B cell (primary cell): ENCODE data around the gene PRKAG2. TPM values are rescaled to one million over a fixed set of nuclear protein-coding genes. Genes with fewer than 3 reads are reported as not detected.

ENCODE experiments used
- ATAC-seq: fragments of 200-7000 bp; cut with Tn5 transposase; one replicate; pipeline ENCODE4 v1.10.0; 2021; ENCODE audit warnings: low read depth, mild to moderate bottlenecking, moderate number of reproducible peaks, moderate library complexity
- CTCF ChIA-PET: fragments of 350-600 bp; sonication (Branson Sonifier 250); formaldehyde crosslinking; loops from one replicate; lab custom pipeline; 2021; ENCODE audit warnings: antibody characterized with exemption, inconsistent platforms; lab: Charles Lee
- POLR2A ChIA-PET: fragments of 350-600 bp; sonication (Branson Sonifier 250); formaldehyde crosslinking; loops from one replicate; lab custom pipeline; 2021; ENCODE audit warnings: antibody characterized with exemption; lab: Charles Lee
- DNase-seq: peaks from one replicate; pipeline ENCODE4 v3.0.0; 2013
- H2AFZ ChIP-seq: 2 replicates; pipeline ENCODE4 v1.6.1; 2012; ENCODE audit warnings: mild to moderate bottlenecking, low read depth, low read length; ENCODE audit not compliant: insufficient read depth, poor library complexity, severe bottlenecking
- H3K27ac ChIP-seq, 2 donors: 1 replicate in 1 of 2; 2 replicates in 1 of 2; pipeline ENCODE4 v1.5.1; 2012 to 2013; ENCODE audit warnings: low read length in 2 of 2, mild to moderate bottlenecking in 2 of 2, moderate library complexity in 1 of 2
- H3K27me3 ChIP-seq, 4 experiments: fragments of 200-600 bp in 1 of 4; sonication (generic) in 1 of 4; replicated peaks in 1 of 4; 1 replicate in 2 of 4; 2 replicates in 2 of 4; pipeline versions ENCODE4 v1.6.1 to v1.7.0; 2013 to 2016; ENCODE audit warnings: low read length in 3 of 4, mild to moderate bottlenecking in 2 of 4, mixed read lengths in 1 of 4, moderate library complexity in 1 of 4; ENCODE audit not compliant: insufficient read depth in 4 of 4, control insufficient read depth in 3 of 4; ENCODE audit errors: control extremely low read depth in 1 of 4
- H3K36me3 ChIP-seq, 2 experiments: replicated peaks in 1 of 2; 1 replicate in 1 of 2; 2 replicates in 1 of 2; pipeline versions ENCODE4 v1.6.1 to v1.7.1; 2013; ENCODE audit warnings: low read length in 1 of 2; ENCODE audit not compliant: insufficient read depth in 2 of 2, control insufficient read depth in 1 of 2; ENCODE audit errors: control extremely low read depth in 1 of 2, extremely low read depth in 1 of 2
- H3K4me1 ChIP-seq, 2 donors: fragments of 200-600 bp in 1 of 2; sonication (generic) in 1 of 2; 1 replicate in 1 of 2; 2 replicates in 1 of 2; pipeline versions ENCODE4 v1.5.1 to v1.6.1; 2013 to 2017; ENCODE audit warnings: low read length in 2 of 2; ENCODE audit not compliant: control insufficient read depth in 2 of 2, insufficient read depth in 2 of 2
- H3K4me2 ChIP-seq: replicated peaks from 2 replicates; pipeline ENCODE3; 2012; ENCODE audit warnings: mild to moderate bottlenecking, low read depth, low read length; ENCODE audit not compliant: poor library complexity, severe bottlenecking
- H3K4me3 ChIP-seq, 5 experiments: fragments of 200-600 bp in 1 of 5; sonication (generic) in 1 of 5; 1 replicate in 3 of 5; 2 replicates in 2 of 5; pipeline versions ENCODE4 v1.5.1 to v1.7.0; 2011 to 2016; ENCODE audit warnings: low read length in 4 of 5, mild to moderate bottlenecking in 4 of 5, low read depth in 2 of 5, control low read depth in 1 of 5, moderate library complexity in 1 of 5; ENCODE audit not compliant: insufficient read depth in 1 of 5; ENCODE audit errors: control extremely low read depth in 1 of 5, extremely low read depth in 1 of 5
- H3K79me2 ChIP-seq: fragments of 200-600 bp; sonication (generic); one replicate; pipeline ENCODE4 v1.6.0; 2016; ENCODE audit warnings: low read length; ENCODE audit not compliant: control insufficient read depth, insufficient read depth
- H3K9ac ChIP-seq: fragments of 200-600 bp; sonication (generic); 2 replicates; pipeline ENCODE4 v1.6.1; 2017; ENCODE audit warnings: mild to moderate bottlenecking, low read length, moderate library complexity
- H3K9me3 ChIP-seq, 3 donors: one replicate each; pipeline versions ENCODE4 v1.6.1 to v1.7.1; 2013; ENCODE audit warnings: low read length in 2 of 3; ENCODE audit not compliant: control insufficient read depth in 2 of 3, insufficient read depth in 1 of 3; ENCODE audit errors: control extremely low read depth in 1 of 3
- H4K20me1 ChIP-seq: 2 replicates; pipeline ENCODE4 v1.6.0; 2012; ENCODE audit warnings: mild to moderate bottlenecking, low read length; ENCODE audit not compliant: insufficient read depth, control insufficient read depth, poor library complexity, severe bottlenecking
- H3K27ac Mint-ChIP-seq: one replicate; pipeline ENCODE4 v1.8.0; 2021; ENCODE audit warnings: mixed read lengths
- H3K27me3 Mint-ChIP-seq: one replicate; pipeline ENCODE4 v1.8.0; 2021; ENCODE audit warnings: mixed read lengths
- H3K4me1 Mint-ChIP-seq: one replicate; pipeline ENCODE4 v1.8.0; 2021; ENCODE audit warnings: mixed read lengths
- H3K4me3 Mint-ChIP-seq: one replicate; pipeline ENCODE4 v1.8.0; 2021; ENCODE audit warnings: mixed read lengths
- H3K9me3 Mint-ChIP-seq: one replicate; pipeline ENCODE4 v1.8.0; 2022; ENCODE audit warnings: mixed read lengths; ENCODE audit not compliant: insufficient read depth
- EZH2 ChIP-seq: IDR thresholded peaks from 2 replicates; pipeline ENCODE4 v1.6.1; 2012; ENCODE audit warnings: borderline replicate concordance, low read depth, mild to moderate bottlenecking, moderate library complexity, low read length; ENCODE audit not compliant: insufficient read depth, poor library complexity, severe bottlenecking
- WGBS: methylation state at CpG from one replicate; pipeline ENCODE4 v1.1.5; 2013; ENCODE audit warnings: missing lambda C conversion rate; ENCODE audit not compliant: insufficient coverage; 5-methylcytosine and 5-hydroxymethylcytosine counted together
- intact Hi-C: fragments of 100-400 bp; cut with micrococcal nuclease; formaldehyde crosslinking; loops from one replicate; pipeline ENCODE4 v1.10.0; 2022
- polyA plus RNA-seq: library from polyadenylated mRNA; depleted of rRNA; stranded (reverse); fragments of >200 nt; gene quantifications from 2 replicates; pipeline ENCODE4 v1.2.3, GENCODE V29; 2012
- total RNA-seq, 2 donors: library from RNA; stranded (reverse); fragments of 120-200 nt in 1 of 2; gene quantifications; 1 replicate in 1 of 2; 2 replicates in 1 of 2; pipeline versions ENCODE4 v1.2.3 to v1.2.4, GENCODE V29; 2013 to 2022
- TF ChIP-seq, protein P1 (sequence below): fragments of 200-600 bp; IDR thresholded peaks from one replicate; pipeline ENCODE4 v1.8.0; 2022; ENCODE audit warnings: antibody characterized with exemption, mild to moderate bottlenecking

PRKAG2 gene
- total and polyA plus RNA-seq, 2 donors (not counting 1 experiment from before 2014, with no cell fraction given), result 22.1 to 56.3 TPM

DNA sequence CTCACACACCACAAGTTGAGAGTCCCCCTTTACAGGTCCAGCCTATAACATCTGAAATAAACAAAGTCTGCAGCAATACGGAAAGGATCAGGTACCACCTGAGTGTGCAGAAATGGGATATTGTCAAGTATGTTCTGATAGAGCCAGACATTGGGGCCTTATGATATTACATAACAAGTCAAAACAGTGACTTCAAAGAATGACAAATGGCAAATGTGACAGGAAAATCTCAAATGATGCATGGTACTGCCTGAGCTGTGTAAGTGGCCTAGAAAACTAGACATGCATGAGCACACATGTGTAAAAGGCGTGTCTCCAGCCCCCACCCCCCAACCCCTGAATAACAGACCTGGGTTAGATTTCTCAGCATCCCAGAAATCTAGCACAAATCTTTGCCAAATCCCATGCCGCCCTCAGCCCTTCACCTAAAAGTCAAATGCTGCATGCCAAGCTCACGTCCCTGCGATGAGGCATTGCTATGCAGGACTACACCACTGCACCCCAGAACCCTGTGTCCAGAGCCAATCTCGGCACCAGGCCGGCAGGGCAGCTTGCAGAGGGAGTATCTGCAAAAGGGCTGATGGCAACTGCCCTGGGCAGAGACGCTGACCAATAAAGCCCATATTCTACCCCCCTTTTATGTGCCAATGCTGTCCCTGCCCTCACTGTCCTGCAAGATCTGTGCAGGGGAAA is 58.8 kb downstream of the PRKAG2 start:
- Histone ChIP-seq H2AFZ (no peak overlapping the region), H3K9ac (no peak overlapping the region), H3K9me3 (no peaks in the 10 kb centered on the region), H3K4me1 (peaks cover 0 to 7% of the 10 kb centered on the region in 2 donors), H3K4me2 (no peak overlapping the region), H3K36me3 (no peaks in the 10 kb centered on the region), H4K20me1 (peaks cover 93% of the 10 kb centered on the region), H3K79me2 (peaks cover 82% of the 10 kb centered on the region), H3K27me3 (no peaks in the 10 kb centered on the region), H3K27ac (no peak overlapping the region), H3K4me3 (no peak overlapping the region)
- peaks cover 28% of the 10 kb centered on the region for H3K4me1 Mint-ChIP-seq
- no peaks in the 10 kb centered on the region for H3K9me3 Mint-ChIP-seq
- ChIA-PET CTCF (no interaction called here), POLR2A (no interaction called here)
- H3K4me3 Mint-ChIP-seq, result no peak overlapping the region
- no peak overlapping the region for H3K27ac Mint-ChIP-seq
- DNase-seq, result no peak
- TF ChIP-seq, protein P1, sequence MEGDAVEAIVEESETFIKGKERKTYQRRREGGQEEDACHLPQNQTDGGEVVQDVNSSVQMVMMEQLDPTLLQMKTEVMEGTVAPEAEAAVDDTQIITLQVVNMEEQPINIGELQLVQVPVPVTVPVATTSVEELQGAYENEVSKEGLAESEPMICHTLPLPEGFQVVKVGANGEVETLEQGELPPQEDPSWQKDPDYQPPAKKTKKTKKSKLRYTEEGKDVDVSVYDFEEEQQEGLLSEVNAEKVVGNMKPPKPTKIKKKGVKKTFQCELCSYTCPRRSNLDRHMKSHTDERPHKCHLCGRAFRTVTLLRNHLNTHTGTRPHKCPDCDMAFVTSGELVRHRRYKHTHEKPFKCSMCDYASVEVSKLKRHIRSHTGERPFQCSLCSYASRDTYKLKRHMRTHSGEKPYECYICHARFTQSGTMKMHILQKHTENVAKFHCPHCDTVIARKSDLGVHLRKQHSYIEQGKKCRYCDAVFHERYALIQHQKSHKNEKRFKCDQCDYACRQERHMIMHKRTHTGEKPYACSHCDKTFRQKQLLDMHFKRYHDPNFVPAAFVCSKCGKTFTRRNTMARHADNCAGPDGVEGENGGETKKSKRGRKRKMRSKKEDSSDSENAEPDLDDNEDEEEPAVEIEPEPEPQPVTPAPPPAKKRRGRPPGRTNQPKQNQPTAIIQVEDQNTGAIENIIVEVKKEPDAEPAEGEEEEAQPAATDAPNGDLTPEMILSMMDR, result no peak
- no peak for TF ChIP-seq EZH2
- intact Hi-C loops, result no loop called here
- 96% methylated on average over 7 of the region's 8 CpGs for WGBS
- no peak for ATAC-seq
- H3K27me3 Mint-ChIP-seq, result no peaks in the 10 kb centered on the region

GRCh38 chr7:151817315-151817690 is 59.6 kb downstream of the PRKAG2 start:
- H3K27me3 Mint-ChIP-seq, result no peaks in the 10 kb centered on the region
- TF ChIP-seq, protein P1, result no peak
- no peak for TF ChIP-seq EZH2
- Histone ChIP-seq H3K36me3 (no peaks in the 10 kb centered on the region), H3K9ac (no peak overlapping the region), H3K4me2 (no peak overlapping the region), H2AFZ (no peak overlapping the region), H4K20me1 (peaks cover 88% of the 10 kb centered on the region), H3K27me3 (no peaks in the 10 kb centered on the region), H3K9me3 (no peaks in the 10 kb centered on the region), H3K4me1 (peaks cover 0 to 7% of the 10 kb centered on the region in 2 donors), H3K4me3 (no peak overlapping the region), H3K79me2 (peaks cover 78% of the 10 kb centered on the region), H3K27ac (no peak overlapping the region)
- DNase-seq (no peak), ATAC-seq (no peak)
- H3K4me1 Mint-ChIP-seq, result peaks cover 30% of the 10 kb centered on the region
- POLR2A ChIA-PET, result no interaction called here
- H3K4me3 Mint-ChIP-seq, result no peak overlapping the region
- 96% methylated on average over 3 of the region's 4 CpGs for WGBS
- H3K27ac Mint-ChIP-seq, result no peak overlapping the region
- CTCF ChIA-PET, result no interaction called here
- no peaks in the 10 kb centered on the region for H3K9me3 Mint-ChIP-seq
- intact Hi-C loops, result no loop called here
